Keratinocyte (primary cell): ENCODE measurements around the gene ACACA. TPM values are rescaled to one million over a fixed set of nuclear protein-coding genes. Genes with fewer than 3 reads are reported as not detected.
"Not testable (repeated sequence)": the region's sequence is repeated elsewhere in the genome, so short reads cannot be mapped to it uniquely, and the experiment has no call there.

ENCODE experiments used
- DNase-seq: peaks from one replicate; pipeline ENCODE4 v3.0.0-alpha.2; 2011; ENCODE audit warnings: low read depth, missing footprints, low spot score
- FAIRE-seq: peaks from 2 replicates; lab custom pipeline; 2011; peaks lifted over from hg19 to GRCh38; lab: Jason Lieb, UNC
- H2AFZ ChIP-seq: 2 replicates; pipeline ENCODE4 v1.6.0; 2012; ENCODE audit warnings: low read length, control low read depth, inconsistent platforms; ENCODE audit not compliant: control insufficient read depth
- H3K27ac ChIP-seq: 2 replicates; pipeline ENCODE4 v1.5.1; 2011; ENCODE audit warnings: low read length; ENCODE audit not compliant: control insufficient read depth, insufficient read depth
- H3K27me3 ChIP-seq: 3 replicates; pipeline ENCODE4 v1.6.0; 2011; ENCODE audit warnings: low read length; ENCODE audit not compliant: control insufficient read depth, insufficient read depth; ENCODE audit errors: extremely low read depth
- H3K36me3 ChIP-seq, 2 experiments: 2 replicates in 1 of 2; 3 replicates in 1 of 2; pipeline ENCODE4 v1.5.1; 2011; ENCODE audit warnings: low read length in 2 of 2, mild to moderate bottlenecking in 1 of 2; ENCODE audit not compliant: control insufficient read depth in 2 of 2, insufficient read depth in 2 of 2; ENCODE audit errors: extremely low read depth in 1 of 2
- H3K4me1 ChIP-seq: 3 replicates; pipeline ENCODE4 v1.5.1; 2011; ENCODE audit warnings: low read length; ENCODE audit not compliant: control insufficient read depth, insufficient read depth; ENCODE audit errors: extremely low read depth
- H3K4me2 ChIP-seq: 3 replicates; pipeline ENCODE4 v1.6.0; 2011; ENCODE audit warnings: low read depth, low read length; ENCODE audit not compliant: control insufficient read depth, insufficient read depth; ENCODE audit errors: extremely low read depth
- H3K4me3 ChIP-seq, 3 experiments: fragments of 200-600 bp in 1 of 3; sonication (generic) in 1 of 3; 2 replicates in 2 of 3; 3 replicates in 1 of 3; pipeline ENCODE4 v1.5.1; 2011 to 2016; ENCODE audit warnings: low read length in 3 of 3, mild to moderate bottlenecking in 3 of 3, control low read depth in 2 of 3, inconsistent platforms in 1 of 3, low read depth in 1 of 3, mixed read lengths in 1 of 3, mixed run types in 1 of 3, moderate library complexity in 1 of 3; ENCODE audit not compliant: control insufficient read depth in 2 of 3, insufficient read depth in 2 of 3; ENCODE audit errors: extremely low read depth in 1 of 3
- H3K79me2 ChIP-seq: 2 replicates; pipeline ENCODE4 v1.6.0; 2012; ENCODE audit warnings: low read length; ENCODE audit not compliant: control insufficient read depth, insufficient read depth
- H3K9ac ChIP-seq: 3 replicates; pipeline ENCODE4 v1.6.0; 2011; ENCODE audit warnings: low read length; ENCODE audit not compliant: control insufficient read depth, insufficient read depth; ENCODE audit errors: extremely low read depth
- H3K9me1 ChIP-seq: 3 replicates; pipeline ENCODE4 v1.6.0; 2011; ENCODE audit warnings: low read length; ENCODE audit not compliant: control insufficient read depth, insufficient read depth; ENCODE audit errors: extremely low read depth
- H3K9me3 ChIP-seq: 2 replicates; pipeline ENCODE4 v1.5.1; 2012; ENCODE audit warnings: low read depth, low read length; ENCODE audit not compliant: control insufficient read depth
- H4K20me1 ChIP-seq: 3 replicates; pipeline ENCODE4 v1.6.0; 2011; ENCODE audit warnings: low read length; ENCODE audit not compliant: control insufficient read depth, insufficient read depth; ENCODE audit errors: extremely low read depth
- EZH2 ChIP-seq: IDR thresholded peaks from one replicate; pipeline ENCODE4 v1.6.1; 2012; ENCODE audit warnings: inconsistent platforms, mild to moderate bottlenecking, low read length, moderate library complexity
- dilution Hi-C: fragments of 300-500 bp; cut with MboI; formaldehyde crosslinking; loops from one replicate; pipeline ENCODE4 v1.7.0; 2020; ENCODE audit warnings: low sequenced_read_pairs; ENCODE audit not compliant: extremely low pct_ligation_motif_present
- polyA plus RNA-seq, 5 experiments: library from polyadenylated mRNA; depleted of rRNA in 3 of 5; stranded (reverse) in 3 of 5; stranded (forward) in 1 of 5; unstranded in 1 of 5; fragments of >200 nt; gene quantifications; 1 replicate in 1 of 5; 2 replicates in 3 of 5; 3 replicates in 1 of 5; pipeline versions ENCODE4 v1.2.1 to v1.2.3, GENCODE V29; 2011 to 2012; ENCODE audit warnings: missing spikeins in 2 of 5, low read depth in 1 of 5, low replicate concordance in 1 of 5
- TF ChIP-seq, protein P1 (sequence below), 3 experiments: IDR thresholded peaks in 1 of 3; conservative IDR thresholded peaks in 1 of 3; optimal IDR thresholded peaks in 1 of 3; 2 replicates in 2 of 3; 3 replicates in 1 of 3; pipeline versions ENCODE3 to v1.5.1; 2011; ENCODE audit warnings: low read length in 3 of 3, mild to moderate bottlenecking in 3 of 3, moderate library complexity in 2 of 3, control low read depth in 1 of 3, inconsistent platforms in 1 of 3; ENCODE audit not compliant: insufficient read depth in 2 of 3; ENCODE audit errors: extremely low read depth in 1 of 3

Gene ACACA
- polyA plus RNA-seq, 1 donor (not counting 4 experiments of a cell fraction or from before 2014, with no cell fraction given), result 85.8 TPM

- Histone ChIP-seq H3K27ac (no peak overlapping the region), H3K4me2 (no peak overlapping the region), H3K9ac (no peak overlapping the region), H3K4me3 (no peak overlapping the region), H3K9me1 (no peaks in the 10 kb centered on the region), H3K79me2 (no peaks in the 10 kb centered on the region), H2AFZ (no peak overlapping the region), H4K20me1 (no peaks in the 10 kb centered on the region), H3K27me3 (no peaks in the 10 kb centered on the region), H3K9me3 (no peaks in the 10 kb centered on the region), H3K36me3 (peaks cover 0 to 3% of the 10 kb centered on the region in 2 experiments), H3K4me1 (no peaks in the 10 kb centered on the region)
- dilution Hi-C loops, result no loop called here
- FAIRE-seq (no peak), DNase-seq (no peak)
- TF ChIP-seq, protein P1, sequence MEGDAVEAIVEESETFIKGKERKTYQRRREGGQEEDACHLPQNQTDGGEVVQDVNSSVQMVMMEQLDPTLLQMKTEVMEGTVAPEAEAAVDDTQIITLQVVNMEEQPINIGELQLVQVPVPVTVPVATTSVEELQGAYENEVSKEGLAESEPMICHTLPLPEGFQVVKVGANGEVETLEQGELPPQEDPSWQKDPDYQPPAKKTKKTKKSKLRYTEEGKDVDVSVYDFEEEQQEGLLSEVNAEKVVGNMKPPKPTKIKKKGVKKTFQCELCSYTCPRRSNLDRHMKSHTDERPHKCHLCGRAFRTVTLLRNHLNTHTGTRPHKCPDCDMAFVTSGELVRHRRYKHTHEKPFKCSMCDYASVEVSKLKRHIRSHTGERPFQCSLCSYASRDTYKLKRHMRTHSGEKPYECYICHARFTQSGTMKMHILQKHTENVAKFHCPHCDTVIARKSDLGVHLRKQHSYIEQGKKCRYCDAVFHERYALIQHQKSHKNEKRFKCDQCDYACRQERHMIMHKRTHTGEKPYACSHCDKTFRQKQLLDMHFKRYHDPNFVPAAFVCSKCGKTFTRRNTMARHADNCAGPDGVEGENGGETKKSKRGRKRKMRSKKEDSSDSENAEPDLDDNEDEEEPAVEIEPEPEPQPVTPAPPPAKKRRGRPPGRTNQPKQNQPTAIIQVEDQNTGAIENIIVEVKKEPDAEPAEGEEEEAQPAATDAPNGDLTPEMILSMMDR (optimal IDR thresholded peaks at IDR 0.05 in 1 of 3, IDR thresholded peaks at IDR 0.05 in 1 of 3, conservative IDR thresholded peaks at IDR 0.05 in 1 of 3; ENCODE audit: extremely low read depth in 1 of 3, insufficient read depth in 2 of 3, low read length in 3 of 3), result no peak
- TF ChIP-seq EZH2, result no peak
These were observed 326.9 kb downstream of the ACACA start for GRCh38 chr17:37079735-37080134.

GRCh38 chr17:37079065-37079708 is 327.4 kb downstream of the ACACA start:
- Histone ChIP-seq H3K79me2 (no peaks in the 10 kb centered on the region), H4K20me1 (no peaks in the 10 kb centered on the region), H3K4me2 (no peak overlapping the region), H3K36me3 (no peaks in the 10 kb centered on the region), H3K27me3 (no peaks in the 10 kb centered on the region), H3K9me3 (no peaks in the 10 kb centered on the region), H3K4me1 (no peaks in the 10 kb centered on the region), H3K27ac (no peak overlapping the region), H3K9ac (no peak overlapping the region), H3K4me3 (no peak overlapping the region), H3K9me1 (no peaks in the 10 kb centered on the region), H2AFZ (no peak overlapping the region)
- TF ChIP-seq EZH2, result no peak
- TF ChIP-seq, protein P1 (optimal IDR thresholded peaks at IDR 0.05 in 1 of 3, IDR thresholded peaks at IDR 0.05 in 1 of 3, conservative IDR thresholded peaks at IDR 0.05 in 1 of 3; ENCODE audit: extremely low read depth in 1 of 3, insufficient read depth in 2 of 3, low read length in 3 of 3), result no peak
- DNase-seq (no peak), FAIRE-seq (no peak)
- dilution Hi-C loops, result no loop called here

DNA sequence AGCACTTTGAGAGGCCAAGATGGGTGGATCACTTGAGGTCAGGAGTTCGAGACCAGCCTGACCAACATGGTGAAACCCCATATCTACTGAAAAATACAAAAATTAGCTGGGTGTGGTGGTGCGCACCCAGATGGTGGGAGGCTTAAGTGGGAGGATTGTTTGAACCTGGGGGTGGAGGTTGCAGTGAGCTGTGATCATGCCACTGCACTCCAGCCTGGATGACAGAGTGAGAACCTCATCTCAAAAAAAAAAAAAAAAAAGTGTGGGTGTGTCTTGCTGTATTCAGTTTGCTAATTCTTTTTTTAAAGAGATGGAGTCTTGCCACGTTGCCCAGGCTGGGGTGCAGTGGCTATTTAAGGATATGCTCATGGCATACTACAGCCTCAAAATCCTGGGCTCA is 333.2 kb downstream of the ACACA start:
- H3K27ac ChIP-seq, H3K27me3 ChIP-seq, FAIRE-seq, H3K9me3 ChIP-seq, H4K20me1 ChIP-seq, H3K36me3 ChIP-seq, H2AFZ ChIP-seq, H3K4me1 ChIP-seq, H3K79me2 ChIP-seq, H3K4me2 ChIP-seq, H3K4me3 ChIP-seq, DNase-seq, H3K9me1 ChIP-seq, dilution Hi-C loops, H3K9ac ChIP-seq: not testable (repeated sequence)
